ENCODE results near the gene TMEM174.
"Not testable (repeated sequence)": the region's sequence is repeated elsewhere in the genome, so short reads cannot be mapped to it uniquely, and the experiment has no call there.

Gene TMEM174

DNA sequence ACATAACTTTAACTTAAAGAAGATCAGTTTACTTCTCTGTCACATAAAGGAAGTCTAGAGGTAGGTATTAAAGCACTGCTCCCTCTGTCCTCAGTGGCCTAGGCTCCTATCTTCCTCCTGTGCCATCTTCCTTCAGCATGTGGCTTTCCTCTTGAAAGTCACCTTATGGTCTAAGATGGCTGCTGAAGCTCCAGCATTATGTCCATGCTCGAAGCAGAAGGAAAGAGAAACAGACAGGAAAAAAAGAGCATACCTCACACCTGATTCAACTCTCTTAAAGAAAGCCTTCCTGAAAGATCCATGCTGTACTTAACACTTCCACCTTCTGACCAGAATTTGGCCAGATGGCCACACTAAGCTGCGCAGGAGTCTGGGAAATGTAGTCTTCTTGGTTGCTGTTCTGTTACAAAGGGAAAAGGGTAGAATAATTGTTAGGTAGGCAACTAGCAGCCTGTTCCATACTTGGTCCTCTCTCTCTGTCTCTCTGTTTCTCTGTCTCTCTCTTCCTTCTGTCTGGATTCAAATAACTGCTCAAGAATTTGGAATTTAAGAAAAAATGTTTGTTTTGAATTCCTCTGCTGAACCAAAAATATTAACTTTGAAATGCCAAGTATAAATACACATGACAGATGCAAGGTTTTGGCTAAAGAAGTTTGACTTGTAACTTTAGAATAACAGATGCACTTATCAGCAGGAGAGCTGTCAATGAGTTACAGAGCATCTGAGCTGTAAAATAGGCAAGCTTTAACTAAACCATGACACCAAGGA, 16.0 kb downstream of the TMEM174 start:
- DNase-seq (ENCODE audit: low read depth in 4 of 4, low spot score in 1 of 4) = no peak

DNA sequence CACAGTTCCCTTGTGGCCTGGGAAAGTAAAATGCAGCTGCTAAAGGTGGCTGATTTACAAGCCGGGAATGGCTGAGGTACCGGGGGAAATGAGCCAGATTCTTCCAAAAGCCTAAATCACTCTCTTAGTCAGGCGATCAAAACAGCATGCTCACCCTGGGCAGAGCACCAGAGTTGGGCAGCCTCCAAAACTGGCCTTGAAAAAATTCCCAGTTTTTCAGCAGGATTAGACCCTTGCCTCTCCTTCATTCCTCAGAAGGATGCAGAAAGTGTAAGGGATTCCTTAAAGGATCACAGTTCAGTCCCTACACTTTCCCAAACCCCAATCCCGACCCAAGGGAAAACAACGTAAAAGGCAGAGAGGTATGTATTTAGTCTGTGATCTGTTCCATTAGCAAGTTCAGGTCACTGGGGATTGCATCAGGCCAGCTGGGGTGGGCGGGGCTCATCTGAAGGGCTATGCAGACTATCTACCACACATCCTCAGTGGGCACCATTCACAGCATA, 16.9 kb downstream of the TMEM174 start:
- DNase-seq (ENCODE audit: low read depth in 4 of 4, low spot score in 1 of 4) = no peak

DNA sequence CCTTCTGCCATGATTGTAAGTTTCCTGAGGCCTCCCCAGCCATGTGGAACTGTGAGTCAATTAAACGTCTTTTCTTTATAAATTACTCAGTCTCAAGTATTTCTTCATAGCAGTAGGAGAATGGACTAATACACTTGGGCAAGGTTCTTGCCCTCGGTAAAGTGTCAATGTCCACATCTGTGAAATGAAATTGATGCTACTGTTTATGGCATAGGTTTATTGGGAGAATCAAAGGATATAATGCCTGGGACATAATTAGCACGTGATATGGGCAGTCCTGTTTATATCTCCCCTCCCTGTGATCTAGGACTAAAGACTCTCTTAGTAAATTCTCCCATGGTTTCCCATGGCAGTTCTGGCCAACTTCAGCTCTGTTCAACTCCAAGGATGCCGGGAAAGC, 19.4 kb downstream of the TMEM174 start:
- no peak for DNase-seq (ENCODE audit: low read depth in 4 of 4, low spot score in 1 of 4)

DNA sequence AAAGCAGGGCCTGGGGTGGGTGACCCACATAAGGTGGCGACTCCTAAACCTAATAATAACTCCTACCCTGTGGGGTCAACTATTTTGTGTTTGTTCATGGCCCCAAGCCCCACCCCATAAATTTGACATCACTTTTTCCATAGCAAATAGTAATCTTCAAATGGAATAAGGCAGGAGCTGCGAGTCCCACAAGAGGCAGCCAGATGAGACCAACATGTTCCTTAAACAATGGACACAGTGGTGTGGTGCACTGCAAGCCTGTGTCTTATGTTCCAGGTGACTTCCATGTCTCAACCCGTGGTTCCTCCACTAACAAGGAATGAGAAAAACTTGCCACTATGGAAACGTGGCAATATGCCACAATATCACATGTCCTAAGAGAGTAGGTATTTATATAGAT, 20.6 kb downstream of the TMEM174 start:
- DNase-seq (ENCODE audit: low read depth in 4 of 4, low spot score in 1 of 4) = no peak

DNA sequence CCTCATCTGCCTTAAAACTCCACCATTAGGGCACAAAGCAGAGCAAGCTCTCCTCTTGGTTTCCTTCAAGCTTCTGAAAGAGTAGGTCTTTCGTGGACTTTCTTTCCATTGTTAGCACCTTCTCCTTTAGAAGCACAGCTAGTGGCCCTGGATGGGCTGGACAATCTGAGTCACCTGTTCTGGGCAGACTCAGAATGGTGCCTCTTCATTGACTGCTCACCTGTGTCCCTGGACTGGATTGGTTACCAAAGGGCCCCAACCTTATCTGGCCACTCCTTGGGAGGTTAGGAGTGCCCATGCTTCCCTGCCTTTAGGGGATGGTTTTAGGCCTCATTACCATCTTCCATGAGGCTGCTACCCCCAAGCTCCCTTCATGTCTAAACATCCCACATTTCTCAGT, 23.2 kb downstream of the TMEM174 start:
- DNase-seq (ENCODE audit: low read depth in 4 of 4, low spot score in 1 of 4) = no peak

DNA sequence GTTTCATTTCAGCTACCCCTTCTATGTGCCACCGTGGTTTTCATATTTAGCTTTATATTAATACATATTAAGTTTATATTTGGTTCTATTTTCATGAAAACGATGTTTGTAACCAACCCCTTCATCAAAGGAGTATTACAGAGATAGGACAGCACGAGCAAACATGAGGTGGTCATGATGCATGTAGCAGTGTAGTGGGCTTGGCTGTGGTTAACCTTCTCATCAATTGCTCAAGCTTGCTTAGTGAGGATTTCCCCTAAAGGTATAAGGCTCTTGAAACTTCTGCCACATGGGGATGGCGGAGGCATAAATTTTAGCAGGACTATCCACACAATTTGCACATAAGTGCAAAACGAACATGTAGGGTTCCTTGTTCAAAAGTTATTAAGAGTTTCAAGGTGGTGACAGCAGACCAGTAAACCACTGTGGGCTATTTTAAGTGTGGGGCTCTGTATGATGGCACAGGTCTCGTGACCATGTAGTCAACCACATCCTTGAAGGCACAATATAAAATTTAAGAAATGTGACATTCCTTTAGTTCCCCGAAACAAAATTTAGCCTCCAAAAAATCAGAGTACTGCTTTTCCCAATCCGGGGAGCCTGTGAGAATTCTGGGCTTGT, 24.8 kb downstream of the TMEM174 start:
- no peak for DNase-seq (ENCODE audit: low read depth in 4 of 4, low spot score in 1 of 4)

DNA sequence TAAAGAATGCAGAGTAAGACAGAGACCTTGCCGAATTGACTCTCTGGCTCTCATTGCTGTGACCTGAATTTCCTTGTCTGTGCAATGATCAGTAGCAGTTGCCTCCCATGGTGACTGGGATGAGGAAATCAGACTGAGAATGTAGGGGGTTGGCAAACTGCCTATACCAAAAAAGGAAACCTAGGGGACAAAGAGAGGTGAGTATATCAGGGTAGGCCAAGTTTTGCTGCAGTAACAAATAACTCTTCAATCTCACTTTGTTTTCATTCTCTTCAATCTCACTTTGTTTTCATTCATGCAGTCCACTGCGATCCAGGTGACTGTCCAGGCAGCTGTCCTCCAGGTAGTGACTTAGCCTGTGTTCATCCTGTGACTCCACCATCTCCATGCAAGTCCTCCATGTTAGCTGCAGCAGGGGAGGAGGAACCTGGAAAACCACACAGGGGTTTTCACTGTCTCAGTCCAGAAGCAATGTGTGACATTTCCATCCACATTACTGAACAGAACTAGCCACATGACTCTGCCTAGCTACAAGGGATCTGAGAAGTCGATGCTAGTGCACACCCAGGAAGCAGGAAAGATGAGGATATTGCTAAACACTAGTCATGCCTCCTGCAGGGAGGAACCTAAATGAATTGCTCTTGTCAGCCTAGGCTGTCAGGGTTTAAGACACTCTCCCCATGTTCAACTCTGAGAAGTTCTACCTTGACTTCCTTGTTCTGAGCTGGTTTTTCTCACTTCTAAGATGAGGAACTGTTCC, 26.0 kb downstream of the TMEM174 start:
- DNase-seq (ENCODE audit: low read depth in 4 of 4, low spot score in 1 of 4) = no peak

DNA sequence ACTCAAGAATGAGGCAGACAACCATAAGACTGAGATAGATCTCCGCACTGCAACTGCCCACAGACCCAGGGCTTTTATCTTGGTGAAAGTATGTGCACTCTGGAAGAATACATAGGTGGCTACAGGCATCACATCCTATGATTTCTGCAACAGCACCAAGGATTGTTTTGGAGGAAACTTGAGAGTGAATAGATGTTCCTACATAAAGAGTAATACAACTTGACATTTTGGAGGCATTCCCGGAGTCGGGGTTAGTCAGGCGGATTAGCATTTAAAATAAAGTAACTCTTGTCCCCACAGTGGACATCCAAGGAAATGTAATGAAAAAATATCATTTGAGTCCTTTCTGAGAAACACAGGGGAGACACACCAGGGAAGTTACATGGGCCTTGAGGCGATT, 26.7 kb downstream of the TMEM174 start:
- DNase-seq (ENCODE audit: low read depth in 4 of 4, low spot score in 1 of 4) = no peak

DNA sequence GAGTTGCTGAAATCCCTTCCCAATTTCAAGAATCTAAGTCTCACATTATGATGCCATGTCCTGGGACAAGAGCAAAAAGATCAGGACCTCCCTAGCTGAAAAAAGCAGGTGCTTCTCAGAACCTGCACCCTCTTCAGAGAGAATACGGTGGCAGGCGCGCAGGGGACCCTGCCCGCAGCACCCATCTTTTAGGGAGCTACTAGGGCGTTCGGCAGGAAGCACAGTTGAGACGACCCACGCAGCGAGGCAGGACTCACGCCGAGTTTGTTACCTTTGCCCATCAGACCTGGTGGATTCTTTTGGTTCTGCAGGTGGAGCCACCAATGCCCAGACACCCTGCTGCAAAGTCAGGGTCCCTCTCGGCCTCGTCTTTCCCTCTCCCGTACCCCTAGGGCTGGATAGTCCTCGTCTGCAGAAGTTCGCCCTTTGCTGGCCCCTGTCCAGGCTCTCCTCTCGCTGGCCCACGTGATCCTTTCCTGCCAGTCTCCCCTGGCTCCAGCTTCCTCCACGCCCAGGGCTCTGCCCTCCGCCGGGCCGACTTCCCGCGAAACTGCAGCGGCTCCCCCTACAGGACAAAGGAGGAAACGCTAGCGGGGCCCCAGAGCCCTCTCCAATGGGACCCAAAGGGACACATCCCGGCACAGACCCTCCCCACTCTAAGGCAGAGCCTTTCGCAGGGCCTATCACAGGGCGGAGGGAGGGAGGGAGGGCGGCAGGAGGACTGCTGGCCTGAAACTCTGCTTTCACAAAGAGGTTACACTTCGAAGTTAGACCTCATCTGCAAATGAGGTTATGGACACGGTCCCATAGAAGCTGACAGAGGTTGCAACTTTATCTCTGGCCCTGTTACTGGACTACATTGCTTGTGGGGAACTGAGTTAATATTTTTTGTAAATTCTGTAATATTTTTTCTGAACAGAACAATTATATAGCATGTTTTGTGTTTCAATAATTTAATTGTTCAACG, 28.8 kb downstream of the TMEM174 start:
- DNase-seq (ENCODE audit: low read depth in 4 of 4, low spot score in 1 of 4) = peak; percentile 40 to 58 (median 54)

DNA sequence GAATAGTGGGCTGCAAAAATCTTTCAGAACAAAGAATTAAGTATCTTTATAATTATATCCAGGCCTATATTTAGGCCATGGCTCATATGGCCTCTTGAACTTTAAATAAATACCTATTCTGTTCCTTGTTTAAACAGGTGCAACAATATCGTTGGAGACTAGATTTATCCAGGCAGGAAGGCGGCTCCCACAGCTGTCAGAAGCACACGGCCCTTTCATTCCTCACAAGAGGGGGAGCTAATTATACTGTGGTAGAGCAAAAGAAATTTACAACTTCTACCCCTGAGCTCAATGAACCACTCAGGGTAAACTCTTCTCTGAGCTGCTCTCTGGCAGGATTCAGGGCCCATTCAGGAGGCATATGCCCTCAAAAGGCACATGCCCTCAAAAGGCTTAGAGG, 31.3 kb downstream of the TMEM174 start:
- no peak for DNase-seq (ENCODE audit: low read depth in 4 of 4, low spot score in 1 of 4)

DNA sequence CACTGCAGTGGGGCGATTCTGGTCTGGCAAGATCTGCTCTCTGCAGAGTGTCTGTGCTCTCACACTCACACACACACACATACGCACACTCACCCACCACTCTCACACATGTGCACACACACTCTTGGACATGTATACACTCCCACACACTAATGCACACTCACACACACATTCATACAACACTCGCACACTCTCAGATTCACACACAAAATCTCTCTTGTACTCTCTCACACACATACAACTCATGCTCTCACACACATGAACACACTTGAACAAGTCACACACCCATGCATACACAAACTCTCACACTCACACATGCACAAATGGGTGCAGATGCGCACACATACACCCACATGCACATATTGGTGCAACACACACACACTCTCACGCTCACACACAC, 31.7 kb downstream of the TMEM174 start:
- no peak for DNase-seq (ENCODE audit: low read depth in 4 of 4, low spot score in 1 of 4)

DNA sequence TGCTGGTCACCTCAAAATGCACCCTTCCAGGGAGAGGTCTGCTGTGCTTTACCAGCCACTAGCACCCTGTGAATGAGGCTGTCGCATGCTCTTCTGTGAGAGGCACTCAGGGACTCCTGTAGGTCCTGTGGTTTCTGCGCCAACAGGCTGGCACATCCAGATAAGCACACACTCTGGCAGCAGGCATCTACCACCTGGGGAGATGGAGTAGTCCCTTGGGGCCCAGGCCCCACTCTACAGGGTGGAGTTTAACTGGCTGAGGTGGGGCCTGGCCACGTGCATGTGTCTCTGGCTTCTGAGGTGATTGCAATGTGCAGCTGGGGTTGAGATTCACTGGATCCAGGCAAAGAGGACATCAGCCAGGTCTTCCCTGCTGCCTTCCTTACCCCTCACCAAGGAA, 32.3 kb downstream of the TMEM174 start:
- no peak for DNase-seq (ENCODE audit: low read depth in 4 of 4, low spot score in 1 of 4)

DNA sequence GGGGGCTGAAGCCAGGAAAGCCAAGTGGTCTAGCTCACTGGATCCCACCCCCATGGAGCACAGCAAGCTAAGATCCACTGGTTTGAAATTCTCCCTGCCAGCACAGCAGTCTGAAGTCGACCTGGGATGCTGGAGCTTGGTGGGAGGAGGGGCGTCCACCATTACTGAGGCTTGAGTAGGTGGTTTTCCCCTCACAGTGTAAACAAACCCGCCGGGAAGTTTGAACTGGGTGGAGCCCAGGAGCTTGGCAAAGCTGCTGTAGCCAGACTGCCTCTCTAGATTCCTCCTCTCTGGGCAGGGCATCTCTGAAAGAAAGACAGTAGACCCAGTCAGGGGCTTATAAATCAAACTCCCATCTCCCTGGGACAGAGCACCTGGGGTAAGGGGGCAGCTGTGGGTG, 34.2 kb downstream of the TMEM174 start:
- DNase-seq (ENCODE audit: low read depth in 4 of 4, low spot score in 1 of 4) = not testable (repeated sequence)

DNA sequence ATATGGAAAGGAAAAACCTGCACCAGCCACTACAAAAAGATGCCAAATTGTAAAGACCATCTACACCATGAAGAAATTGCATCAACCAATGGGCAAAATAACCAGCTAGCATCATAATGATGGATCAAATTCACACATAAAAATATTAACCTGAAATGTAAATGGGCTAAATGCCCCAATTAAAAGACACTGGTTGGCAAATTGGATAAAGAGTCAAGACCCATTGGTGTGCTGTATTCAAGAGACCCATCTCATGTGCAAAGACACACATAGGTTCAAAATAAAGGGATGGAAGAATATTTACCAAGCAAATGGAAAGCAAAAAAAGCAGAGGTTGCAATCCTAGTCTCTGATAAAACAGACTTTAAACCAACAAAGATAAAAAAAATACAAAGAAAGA, 36.1 kb downstream of the TMEM174 start:
- DNase-seq (ENCODE audit: low read depth in 4 of 4, low spot score in 1 of 4) = not testable (repeated sequence)

DNA sequence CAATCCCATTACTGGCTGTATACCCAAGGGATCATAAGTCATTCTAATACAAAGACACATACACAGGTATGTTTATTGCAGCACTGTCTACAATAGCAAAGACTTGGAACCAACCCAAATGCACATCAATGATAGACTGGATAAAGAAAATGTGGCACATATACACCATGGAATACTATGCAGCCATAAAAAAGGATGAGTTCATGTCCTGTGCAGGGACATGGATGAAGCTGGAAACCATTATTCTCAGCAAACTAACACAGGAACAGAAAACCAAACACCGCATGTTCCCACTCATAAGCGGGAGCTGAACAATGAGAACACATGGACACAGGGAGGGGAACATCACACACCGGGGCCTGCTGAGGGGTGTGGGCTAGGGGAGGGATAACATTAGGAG, 39.7 kb downstream of the TMEM174 start:
- not testable (repeated sequence) for DNase-seq (ENCODE audit: low read depth in 4 of 4, low spot score in 1 of 4)

DNA sequence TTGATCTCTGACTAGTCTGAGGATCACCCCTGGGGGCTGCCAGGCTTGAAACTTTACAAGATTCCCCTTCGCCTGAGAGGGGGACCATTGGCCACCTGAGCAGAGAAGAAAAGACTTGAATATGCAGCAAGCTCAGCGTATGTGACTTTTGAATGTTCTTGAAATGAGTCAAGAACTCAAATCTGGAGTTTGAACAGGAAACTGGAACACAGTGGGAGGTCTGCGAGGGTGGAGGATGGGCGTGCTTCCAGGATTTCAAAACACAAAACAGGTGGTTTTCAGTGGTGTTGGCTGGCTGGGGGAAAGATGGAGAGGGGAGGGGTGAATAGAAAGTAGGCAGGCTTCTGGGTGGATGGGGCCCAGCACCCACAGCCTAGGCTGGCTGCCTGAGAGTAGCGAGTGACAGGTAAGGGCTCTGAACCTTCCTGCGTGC, 40.6 kb downstream of the TMEM174 start:
- peak in 1 of 4 experiments; percentile 22 for DNase-seq (ENCODE audit: low read depth in 4 of 4, low spot score in 1 of 4)

DNA sequence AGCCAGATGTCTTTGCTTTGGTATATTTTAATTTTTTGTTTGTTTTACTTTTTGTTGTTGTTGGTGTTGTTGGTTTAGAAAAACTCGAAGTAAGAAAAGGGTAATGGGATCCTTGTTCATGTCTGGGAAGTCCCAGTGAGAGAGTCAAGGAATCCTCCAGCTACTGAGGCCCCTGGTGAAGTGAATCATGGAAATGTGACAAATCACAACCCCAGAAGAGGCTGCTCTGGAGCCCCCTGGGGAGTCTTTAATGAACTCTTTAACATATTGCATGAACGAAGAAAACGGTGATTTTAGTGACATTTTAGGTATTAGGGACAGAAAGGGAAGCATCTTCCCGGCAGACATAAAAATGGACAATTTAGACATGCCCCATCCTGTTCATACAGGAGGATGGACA, 41.3 kb downstream of the TMEM174 start:
- no peak for DNase-seq (ENCODE audit: low read depth in 4 of 4, low spot score in 1 of 4)

DNA sequence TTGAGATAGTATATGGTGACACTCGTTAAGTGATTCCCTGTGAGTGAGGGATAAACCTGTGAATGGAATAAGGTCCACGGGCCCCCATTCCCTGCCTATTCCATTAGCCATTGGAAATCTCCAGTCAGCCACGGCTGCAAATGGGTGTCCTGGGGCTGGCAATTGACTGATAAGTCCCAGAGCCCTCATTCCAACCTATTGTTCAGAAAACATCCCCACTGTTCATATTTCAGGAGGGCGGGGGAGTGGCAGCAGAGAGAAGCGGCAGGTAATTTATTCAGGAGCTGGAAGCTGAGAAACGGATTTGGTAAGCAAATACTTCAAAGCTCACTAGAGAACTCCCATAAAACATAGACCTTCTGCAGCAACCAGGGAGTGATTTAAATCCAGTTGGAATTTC, 42.0 kb downstream of the TMEM174 start:
- DNase-seq (ENCODE audit: low read depth in 4 of 4, low spot score in 1 of 4) = no peak

DNA sequence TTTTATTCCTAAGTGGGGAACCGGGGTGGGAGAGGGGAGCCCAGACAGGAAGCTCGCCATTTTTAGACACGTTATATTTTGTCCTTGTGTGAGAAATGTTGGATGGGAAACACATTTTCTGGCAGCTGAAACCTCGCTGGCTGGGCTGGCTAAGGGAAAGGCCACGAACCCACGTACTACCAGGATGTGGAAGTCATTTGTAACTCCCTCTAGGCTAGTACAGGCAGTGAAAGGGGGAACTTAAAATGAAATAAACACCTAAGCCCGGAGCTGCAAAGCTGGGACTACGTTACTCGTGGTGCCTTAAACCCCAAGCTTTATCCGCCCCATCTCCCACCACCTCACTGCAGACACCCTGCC, 42.5 kb downstream of the TMEM174 start:
- DNase-seq (ENCODE audit: low read depth in 4 of 4, low spot score in 1 of 4) = no peak

DNA sequence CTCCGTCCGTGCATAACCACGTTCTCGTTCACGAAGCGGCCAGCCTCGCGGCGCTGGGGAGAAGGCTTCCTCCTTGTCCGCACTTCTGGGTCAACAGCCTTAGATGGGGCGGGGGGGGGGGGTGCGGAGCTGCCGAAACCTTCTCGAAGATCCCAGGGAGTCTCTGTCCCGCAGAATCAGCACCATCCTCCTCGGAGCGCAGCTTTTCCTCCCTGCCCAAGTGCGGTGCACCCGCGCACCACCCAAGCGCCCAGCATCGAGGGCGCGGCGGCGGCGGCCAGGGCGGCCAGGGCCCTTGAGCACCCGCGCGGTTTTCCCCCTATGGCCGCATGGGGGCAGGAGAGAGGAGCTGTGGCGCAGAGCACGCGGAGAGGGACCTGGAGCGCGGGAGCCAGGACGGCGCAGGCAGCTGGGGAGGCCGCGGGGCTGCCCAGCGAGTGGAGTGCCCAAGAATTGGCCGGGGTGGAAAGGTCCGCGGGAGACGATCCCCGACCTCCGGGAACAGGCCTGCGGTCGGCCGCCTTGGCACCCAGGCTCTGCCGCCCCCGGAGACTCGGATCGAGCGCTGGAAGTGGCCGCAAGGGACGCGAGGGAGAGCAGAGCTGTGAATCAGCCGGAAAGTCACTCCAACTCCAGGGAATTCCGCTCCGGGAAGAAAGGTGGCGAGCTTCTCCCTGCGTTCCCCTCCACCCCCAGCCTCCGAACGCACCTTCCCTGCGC, 43.1 kb downstream of the TMEM174 start:
- peak; percentile 23 to 56 (median 38) for DNase-seq (ENCODE audit: low read depth in 4 of 4, low spot score in 1 of 4)

Data from stimulated activated CD4-positive, alpha-beta T cell treated with anti-CD3 and anti-CD28 coated beads, Interleukin-1b, Interleukin-23, amount 100 ng/mL, for 24 hours (primary cell).